ENCODE data around the gene KRTAP15-1.

DNA sequence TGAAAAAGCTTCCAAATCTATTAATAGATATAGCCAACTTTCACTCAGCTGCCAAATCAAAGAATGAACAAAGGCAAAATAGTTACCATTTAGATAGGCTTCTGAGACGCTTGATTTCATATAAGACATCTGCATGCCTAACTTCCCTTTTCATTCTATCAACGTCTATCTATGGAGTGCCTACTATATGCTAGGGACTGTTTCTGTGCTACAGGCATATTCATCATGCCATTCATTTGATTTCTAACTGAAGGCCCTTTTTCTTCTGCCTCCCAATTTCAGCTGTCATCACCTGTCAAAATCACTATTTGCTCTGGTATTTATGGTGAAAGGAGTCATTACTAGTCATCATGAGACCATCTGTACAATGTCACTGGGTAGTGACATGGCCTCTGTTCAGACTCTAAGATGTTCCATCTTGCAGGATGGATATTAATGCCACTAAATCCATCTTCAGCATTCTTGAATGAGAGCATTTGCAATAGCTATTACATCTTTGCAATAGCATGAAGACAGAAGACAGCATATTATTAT lies 48.5 kb upstream of the KRTAP15-1 start:
- TF ChIP-seq, protein P1, sequence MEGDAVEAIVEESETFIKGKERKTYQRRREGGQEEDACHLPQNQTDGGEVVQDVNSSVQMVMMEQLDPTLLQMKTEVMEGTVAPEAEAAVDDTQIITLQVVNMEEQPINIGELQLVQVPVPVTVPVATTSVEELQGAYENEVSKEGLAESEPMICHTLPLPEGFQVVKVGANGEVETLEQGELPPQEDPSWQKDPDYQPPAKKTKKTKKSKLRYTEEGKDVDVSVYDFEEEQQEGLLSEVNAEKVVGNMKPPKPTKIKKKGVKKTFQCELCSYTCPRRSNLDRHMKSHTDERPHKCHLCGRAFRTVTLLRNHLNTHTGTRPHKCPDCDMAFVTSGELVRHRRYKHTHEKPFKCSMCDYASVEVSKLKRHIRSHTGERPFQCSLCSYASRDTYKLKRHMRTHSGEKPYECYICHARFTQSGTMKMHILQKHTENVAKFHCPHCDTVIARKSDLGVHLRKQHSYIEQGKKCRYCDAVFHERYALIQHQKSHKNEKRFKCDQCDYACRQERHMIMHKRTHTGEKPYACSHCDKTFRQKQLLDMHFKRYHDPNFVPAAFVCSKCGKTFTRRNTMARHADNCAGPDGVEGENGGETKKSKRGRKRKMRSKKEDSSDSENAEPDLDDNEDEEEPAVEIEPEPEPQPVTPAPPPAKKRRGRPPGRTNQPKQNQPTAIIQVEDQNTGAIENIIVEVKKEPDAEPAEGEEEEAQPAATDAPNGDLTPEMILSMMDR (IDR thresholded peaks at IDR 0.05): no peak
- TF ChIP-seq POLR2AphosphoS5 (IDR thresholded peaks at IDR 0.05) (no peak), POLR2A (IDR thresholded peaks at IDR 0.05) (no peak)
